Mesenchymal stem cell (in vitro differentiated cells and primary cell): ENCODE measurements around the gene DDX41.

Experiments
- DNase-seq: peaks from one replicate; pipeline ENCODE4 v3.0.0-alpha.2; 2013
- H2AFZ ChIP-seq: one replicate; pipeline ENCODE4 v1.6.1; 2013; ENCODE audit warnings: low read depth, mild to moderate bottlenecking, control low read depth, inconsistent platforms, low read length, moderate library complexity
- H2AK5ac ChIP-seq: 2 replicates; pipeline ENCODE4 v1.6.1; 2013; ENCODE audit warnings: low read length, moderate library complexity, mild to moderate bottlenecking, inconsistent platforms; ENCODE audit not compliant: severe bottlenecking
- H2BK120ac ChIP-seq: one replicate; pipeline ENCODE4 v1.6.1; 2013; ENCODE audit warnings: low read depth, mild to moderate bottlenecking, inconsistent platforms, low read length, moderate library complexity
- H2BK12ac ChIP-seq, 2 experiments: one replicate each; pipeline ENCODE4 v1.6.1; 2013; ENCODE audit warnings: inconsistent platforms in 2 of 2, low read length in 2 of 2, mild to moderate bottlenecking in 2 of 2, moderate library complexity in 2 of 2, control low read depth in 1 of 2
- H2BK15ac ChIP-seq: one replicate; pipeline ENCODE4 v1.6.1; 2013; ENCODE audit warnings: mild to moderate bottlenecking, low read depth, inconsistent platforms; ENCODE audit not compliant: poor library complexity, severe bottlenecking
- H2BK5ac ChIP-seq: 2 replicates; pipeline ENCODE4 v1.6.1; 2013; ENCODE audit warnings: low read depth, mild to moderate bottlenecking, low read length, control low read depth, inconsistent platforms; ENCODE audit not compliant: poor library complexity, severe bottlenecking
- H3K14ac ChIP-seq, 2 experiments: one replicate each; pipeline ENCODE4 v1.6.1; 2013; ENCODE audit warnings: inconsistent platforms in 2 of 2, low read length in 2 of 2, control low read depth in 1 of 2, mild to moderate bottlenecking in 1 of 2, moderate library complexity in 1 of 2
- H3K18ac ChIP-seq, 2 experiments: one replicate each; pipeline ENCODE4 v1.6.1; 2013; ENCODE audit warnings: inconsistent platforms in 2 of 2, low read length in 2 of 2, control low read depth in 1 of 2, low read depth in 1 of 2, mild to moderate bottlenecking in 1 of 2
- H3K23ac ChIP-seq, 2 experiments: one replicate each; pipeline ENCODE4 v1.6.1; 2013; ENCODE audit warnings: inconsistent platforms in 2 of 2, low read length in 2 of 2, mild to moderate bottlenecking in 2 of 2, moderate library complexity in 2 of 2, control low read depth in 1 of 2
- H3K27ac ChIP-seq: 2 replicates; pipeline ENCODE4 v1.5.1; 2013; ENCODE audit warnings: mild to moderate bottlenecking, moderate library complexity, low read length, control low read depth, inconsistent platforms; ENCODE audit not compliant: poor library complexity, severe bottlenecking
- H3K27me3 ChIP-seq, 2 experiments: 2 replicates each; pipeline versions ENCODE4 v1.6.1 to v1.7.0; 2013; ENCODE audit warnings: low read length in 2 of 2, mild to moderate bottlenecking in 2 of 2, moderate library complexity in 2 of 2, control low read depth in 1 of 2, inconsistent platforms in 1 of 2; ENCODE audit not compliant: control insufficient read depth in 1 of 2, insufficient read depth in 1 of 2
- H3K36me3 ChIP-seq, 2 experiments: 2 replicates each; pipeline versions ENCODE4 v1.6.1 to v1.7.0; 2013; ENCODE audit warnings: low read length in 2 of 2, control low read depth in 1 of 2, inconsistent platforms in 1 of 2, low read depth in 1 of 2, mild to moderate bottlenecking in 1 of 2; ENCODE audit not compliant: insufficient read depth in 2 of 2, control insufficient read depth in 1 of 2
- H3K4ac ChIP-seq, 2 experiments: one replicate each; pipeline ENCODE4 v1.6.1; 2013; ENCODE audit warnings: inconsistent platforms in 2 of 2, low read length in 2 of 2, mild to moderate bottlenecking in 2 of 2, moderate library complexity in 2 of 2, control low read depth in 1 of 2, low read depth in 1 of 2
- H3K4me1 ChIP-seq: 2 replicates; pipeline ENCODE4 v1.6.1; 2013; ENCODE audit warnings: low read depth, low read length, control low read depth; ENCODE audit not compliant: control insufficient read depth, insufficient read depth
- H3K4me2 ChIP-seq: 2 replicates; pipeline ENCODE4 v1.6.1; 2013; ENCODE audit warnings: low read length, mild to moderate bottlenecking, inconsistent platforms; ENCODE audit not compliant: poor library complexity, severe bottlenecking
- H3K4me3 ChIP-seq, 2 experiments: 2 replicates each; pipeline versions ENCODE4 v1.5.1 to v1.7.0; 2013; ENCODE audit warnings: low read length in 2 of 2, mild to moderate bottlenecking in 2 of 2, control low read depth in 1 of 2, low read depth in 1 of 2; ENCODE audit not compliant: insufficient read depth in 1 of 2
- H3K79me1 ChIP-seq: replicated peaks from 2 replicates; pipeline ENCODE4 v1.6.1; 2013; ENCODE audit warnings: mild to moderate bottlenecking, control low read depth, low read length, inconsistent platforms; ENCODE audit not compliant: poor library complexity, severe bottlenecking
- H3K9ac ChIP-seq: 2 replicates; pipeline ENCODE4 v1.7.0; 2013; ENCODE audit warnings: mild to moderate bottlenecking, low read length, moderate library complexity
- H3K9me3 ChIP-seq: 2 replicates; pipeline ENCODE4 v1.7.0; 2013; ENCODE audit warnings: mild to moderate bottlenecking, low read length; ENCODE audit not compliant: control insufficient read depth
- H4K8ac ChIP-seq: one replicate; pipeline ENCODE4 v1.6.1; 2013; ENCODE audit warnings: inconsistent platforms, mild to moderate bottlenecking, low read length, moderate library complexity
- H4K91ac ChIP-seq: one replicate; pipeline ENCODE4 v1.6.1; 2013; ENCODE audit warnings: mild to moderate bottlenecking, low read length, inconsistent platforms
- WGBS: methylation state at CpG from one replicate; pipeline ENCODE4 v1.1.7; 2013; ENCODE audit warnings: mixed read lengths; 5-methylcytosine and 5-hydroxymethylcytosine counted together

Gene DDX41

GRCh38 chr5:177553671-177554429 is 37.1 kb upstream of the DDX41 start:
- no peaks in the 10 kb centered on the region for H3K27me3 ChIP-seq
- H3K14ac ChIP-seq, result peak overlapping the region; percentile 94 to 96
- H3K4me1 ChIP-seq, result peaks cover 16% of the 10 kb centered on the region
- peak overlapping the region; percentile 98 for H3K4me2 ChIP-seq
- peak overlapping the region; percentile 67 for H2BK15ac ChIP-seq
- no peak overlapping the region for H2BK12ac ChIP-seq
- peak overlapping the region; percentile 62 for H4K91ac ChIP-seq
- H3K18ac ChIP-seq, result peak overlapping the region; percentile 34 to 93
- peak overlapping the region; percentile 77 to 79 for H3K4ac ChIP-seq
- no peak overlapping the region for H2AK5ac ChIP-seq
- H2AFZ ChIP-seq, result peak overlapping the region; percentile 23
- peaks cover 15% of the 10 kb centered on the region for H3K79me1 ChIP-seq
- under 1% methylated on average over 33 of the region's 72 CpGs for WGBS
- peak; percentile 30 for DNase-seq
- peaks cover 9 to 23% of the 10 kb centered on the region in 2 experiments for H3K36me3 ChIP-seq
- H3K27ac ChIP-seq, result peak overlapping the region; percentile 53
- peak overlapping the region; percentile 88 for H3K9ac ChIP-seq
- no peaks in the 10 kb centered on the region for H3K9me3 ChIP-seq
- H2BK120ac ChIP-seq, result peak overlapping the region; percentile 94
- peak overlapping the region; percentile 82 for H4K8ac ChIP-seq
- peak overlapping the region in 1 of 2 experiments; percentile 85 for H3K23ac ChIP-seq
- no peak overlapping the region for H2BK5ac ChIP-seq
- peak overlapping the region; percentile 90 to 94 for H3K4me3 ChIP-seq

- H2BK15ac ChIP-seq, result no peak overlapping the region
- no peak overlapping the region for H2BK5ac ChIP-seq
- no peak overlapping the region for H2AK5ac ChIP-seq
- H3K23ac ChIP-seq, result no peak overlapping the region
- peak overlapping the region; percentile 28 for H4K8ac ChIP-seq
- H3K18ac ChIP-seq, result peak overlapping the region; percentile 30 to 38
- peaks cover 18% of the 10 kb centered on the region for H3K4me1 ChIP-seq
- peak overlapping the region; percentile 90 to 94 for H3K4me3 ChIP-seq
- peak overlapping the region; percentile 88 for H3K9ac ChIP-seq
- H2AFZ ChIP-seq, result no peak overlapping the region
- peak overlapping the region; percentile 98 for H3K4me2 ChIP-seq
- H3K36me3 ChIP-seq, result peaks cover 9 to 23% of the 10 kb centered on the region in 2 experiments
- H3K14ac ChIP-seq, result peak overlapping the region in 1 of 2 experiments; percentile 63
- no peaks in the 10 kb centered on the region for H3K27me3 ChIP-seq
- peak overlapping the region; percentile 61 for H4K91ac ChIP-seq
- H3K79me1 ChIP-seq, result peaks cover 15% of the 10 kb centered on the region
- peak overlapping the region; percentile 53 for H3K27ac ChIP-seq
- peak overlapping the region in 1 of 2 experiments; percentile 37 for H3K4ac ChIP-seq
- peak overlapping the region in 1 of 2 experiments; percentile 54 for H2BK12ac ChIP-seq
- no peaks in the 10 kb centered on the region for H3K9me3 ChIP-seq
- WGBS, result 52% methylated on average over 15 of the region's 16 CpGs
- DNase-seq, result peak; percentile 38
- peak overlapping the region; percentile 13 for H2BK120ac ChIP-seq
Observed at GRCh38 chr5:177552839-177553455, 36.2 kb upstream of the DDX41 start.

- Histone ChIP-seq H4K8ac (no peak overlapping the region), H3K18ac (no peak overlapping the region), H3K4me2 (no peak overlapping the region), H2BK15ac (no peak overlapping the region), H2AFZ (no peak overlapping the region), H2BK120ac (peak overlapping the region; percentile 11), H3K27me3 (no peaks in the 10 kb centered on the region), H2BK5ac (no peak overlapping the region), H3K9me3 (no peaks in the 10 kb centered on the region), H2BK12ac (no peak overlapping the region), H3K4ac (no peak overlapping the region), H3K27ac (no peak overlapping the region), H3K79me1 (peaks cover 17% of the 10 kb centered on the region), H3K36me3 (peaks cover 11 to 23% of the 10 kb centered on the region in 2 experiments), H4K91ac (no peak overlapping the region), H3K4me1 (peaks cover 28% of the 10 kb centered on the region), H3K23ac (peak overlapping the region in 1 of 2 experiments; percentile 23), H3K4me3 (no peak overlapping the region), H2AK5ac (no peak overlapping the region), H3K14ac (no peak overlapping the region), H3K9ac (no peak overlapping the region)
- no peak for DNase-seq
- WGBS, result 100% methylated on average over 1 of the region's 1 CpG
Observed at GRCh38 chr5:177550122-177550521, 33.4 kb upstream of the DDX41 start.

GRCh38 chr5:177548495-177548894 is 31.7 kb upstream of the DDX41 start:
- Histone ChIP-seq H3K23ac (no peak overlapping the region), H3K9me3 (no peaks in the 10 kb centered on the region), H2AFZ (no peak overlapping the region), H3K14ac (no peak overlapping the region), H2BK120ac (peak overlapping the region; percentile 27), H3K27me3 (no peaks in the 10 kb centered on the region), H2BK5ac (no peak overlapping the region), H2BK12ac (peak overlapping the region in 1 of 2 experiments; percentile 54), H4K8ac (no peak overlapping the region), H2AK5ac (peak overlapping the region; percentile 20), H3K4me3 (no peak overlapping the region), H2BK15ac (no peak overlapping the region), H3K79me1 (peaks cover 14% of the 10 kb centered on the region), H4K91ac (peak overlapping the region; percentile 39), H3K36me3 (peaks cover 11 to 23% of the 10 kb centered on the region in 2 experiments), H3K4ac (peak overlapping the region in 1 of 2 experiments; percentile 64), H3K27ac (peak overlapping the region; percentile 49), H3K9ac (no peak overlapping the region), H3K4me2 (no peak overlapping the region), H3K4me1 (peaks cover 25% of the 10 kb centered on the region), H3K18ac (peak overlapping the region in 1 of 2 experiments; percentile 54)
- no peak for DNase-seq
- 91% methylated on average over 1 of the region's 1 CpG for WGBS
